Chondrocyte (in vitro differentiated cells): ENCODE results near the gene FBRSL1. TPM values are rescaled to one million over a fixed set of nuclear protein-coding genes. Genes with fewer than 3 reads are reported as not detected.

ENCODE experiments used
- DNase-seq: peaks from one replicate; pipeline ENCODE4 v3.0.0; 2021; ENCODE audit warnings: mixed read lengths, low spot score
- H3K27ac Mint-ChIP-seq: one replicate; pipeline ENCODE4 v1.8.0; 2021; ENCODE audit warnings: mild to moderate bottlenecking, moderate library complexity, mixed read lengths; ENCODE audit not compliant: unreplicated experiment
- H3K27me3 Mint-ChIP-seq: 2 replicates; pipeline ENCODE4 v1.8.0; 2021; ENCODE audit warnings: low read depth, mixed read lengths
- H3K36me3 Mint-ChIP-seq: 2 replicates; pipeline ENCODE4 v1.8.0; 2021; ENCODE audit warnings: low read depth, mixed read lengths
- H3K4me1 Mint-ChIP-seq: 2 replicates; pipeline ENCODE4 v1.8.0; 2021; ENCODE audit warnings: low read depth, mild to moderate bottlenecking, mixed read lengths
- H3K4me3 Mint-ChIP-seq: one replicate; pipeline ENCODE4 v1.8.0; 2021; ENCODE audit warnings: mild to moderate bottlenecking, moderate library complexity, mixed read lengths; ENCODE audit not compliant: unreplicated experiment
- H3K9me3 Mint-ChIP-seq: 2 replicates; pipeline ENCODE4 v1.8.0; 2021; ENCODE audit warnings: low read depth, mixed read lengths
- CTCF ChIP-seq: fragments of 200-600 bp; sonication (generic); IDR thresholded peaks from 2 replicates; pipeline ENCODE4 v1.5.0; 2021; ENCODE audit warnings: antibody characterized with exemption, mild to moderate bottlenecking, moderate library complexity
- total RNA-seq: library from RNA; stranded (reverse); gene quantifications from 3 replicates; pipeline ENCODE4 v1.2.1, GENCODE V29; 2021

Gene FBRSL1
- total RNA-seq, 1 donor from 2014 or later: 41.1 TPM

- Mint-ChIP-seq H3K27me3 (no peaks in the 10 kb centered on the region), H3K4me3 (no peak overlapping the region), H3K4me1 (no peaks in the 10 kb centered on the region), H3K36me3 (peaks cover 3% of the 10 kb centered on the region), H3K27ac (no peak overlapping the region), H3K9me3 (no peaks in the 10 kb centered on the region)
- no peak for DNase-seq
- TF ChIP-seq CTCF: no peak
Observed at GRCh38 chr12:132537836-132538662, 48.1 kb downstream of the FBRSL1 start.

GRCh38 chr12:132538663-132538990 is 48.7 kb downstream of the FBRSL1 start:
- no peaks in the 10 kb centered on the region for H3K27me3 Mint-ChIP-seq
- TF ChIP-seq CTCF: no peak
- no peaks in the 10 kb centered on the region for H3K36me3 Mint-ChIP-seq
- no peaks in the 10 kb centered on the region for H3K9me3 Mint-ChIP-seq
- H3K4me3 Mint-ChIP-seq: no peak overlapping the region
- no peak for DNase-seq
- no peak overlapping the region for H3K27ac Mint-ChIP-seq
- H3K4me1 Mint-ChIP-seq: no peaks in the 10 kb centered on the region

- no peaks in the 10 kb centered on the region for H3K27me3 Mint-ChIP-seq
- no peaks in the 10 kb centered on the region for H3K36me3 Mint-ChIP-seq
- no peak for DNase-seq
- no peak overlapping the region for H3K4me3 Mint-ChIP-seq
- H3K27ac Mint-ChIP-seq: no peak overlapping the region
- no peaks in the 10 kb centered on the region for H3K9me3 Mint-ChIP-seq
- TF ChIP-seq CTCF: no peak
- no peaks in the 10 kb centered on the region for H3K4me1 Mint-ChIP-seq
Observed at GRCh38 chr12:132539016-132539773, 49.2 kb downstream of the FBRSL1 start.

- H3K4me1 Mint-ChIP-seq: no peaks in the 10 kb centered on the region
Observed at GRCh38 chr12:132540436-132540835, 50.5 kb downstream of the FBRSL1 start.

More at GRCh38 chr12:132540436-132540835, 50.5 kb downstream of the FBRSL1 start:
- Mint-ChIP-seq H3K4me3 (no peak overlapping the region), H3K36me3 (peaks cover 4% of the 10 kb centered on the region), H3K27ac (no peak overlapping the region), H3K9me3 (no peaks in the 10 kb centered on the region), H3K27me3 (peaks cover 2% of the 10 kb centered on the region)
- no peak for TF ChIP-seq CTCF
- DNase-seq: no peak
